Inferior parietal cortex (tissue), 1 donor: ENCODE data around the gene ZNF423.

Experiments
- DNase-seq: peaks from one replicate; pipeline ENCODE4 v3.0.0-alpha.2; 2016; ENCODE audit errors: extremely low spot score

The ZNF423 gene

GRCh38 chr16:49849037-49849753 is 6.7 kb downstream of the ZNF423 start:
- DNase-seq: no peak

- no peak for DNase-seq
Measured at GRCh38 chr16:49848530-49848929, 7.4 kb downstream of the ZNF423 start.

- DNase-seq: no peak
Measured at GRCh38 chr16:49846800-49847199, 9.1 kb downstream of the ZNF423 start.

- no peak for DNase-seq
Measured at GRCh38 chr16:49844359-49844758, 11.6 kb downstream of the ZNF423 start.

GRCh38 chr16:49843758-49844157 is 12.2 kb downstream of the ZNF423 start:
- DNase-seq: no peak

GRCh38 chr16:49842972-49843371 is 12.9 kb downstream of the ZNF423 start:
- DNase-seq: no peak

GRCh38 chr16:49839017-49839825 is 16.7 kb downstream of the ZNF423 start:
- DNase-seq: no peak

- DNase-seq: no peak
Measured at GRCh38 chr16:49838441-49839016, 17.4 kb downstream of the ZNF423 start.

- no peak for DNase-seq
Measured at GRCh38 chr16:49837688-49838410, 18.1 kb downstream of the ZNF423 start.

GRCh38 chr16:49836668-49837067 is 19.2 kb downstream of the ZNF423 start:
- no peak for DNase-seq

- DNase-seq: no peak
Measured at GRCh38 chr16:49836218-49836617, 19.7 kb downstream of the ZNF423 start.

GRCh38 chr16:49835161-49835777 is 20.6 kb downstream of the ZNF423 start:
- DNase-seq: no peak

- DNase-seq: no peak
Measured at GRCh38 chr16:49834531-49835151, 21.3 kb downstream of the ZNF423 start.

- no peak for DNase-seq
Measured at GRCh38 chr16:49833796-49834530, 21.9 kb downstream of the ZNF423 start.

- DNase-seq: no peak
Measured at GRCh38 chr16:49833085-49833484, 22.8 kb downstream of the ZNF423 start.

GRCh38 chr16:49832177-49832576 is 23.7 kb downstream of the ZNF423 start:
- no peak for DNase-seq

GRCh38 chr16:49830873-49831272 is 25.0 kb downstream of the ZNF423 start:
- DNase-seq: no peak

GRCh38 chr16:49828533-49829267 is 27.2 kb downstream of the ZNF423 start:
- DNase-seq: no peak

GRCh38 chr16:49827805-49828438 is 28.0 kb downstream of the ZNF423 start:
- DNase-seq: no peak
